ENCODE data around the gene SF3B2.
"Not testable (repeated sequence)": the region's sequence is repeated elsewhere in the genome, so short reads cannot be mapped to it uniquely, and the experiment has no call there.

Gene SF3B2

GRCh38 chr11:66020618-66021357 lies 31.4 kb upstream of the SF3B2 start:
- Histone ChIP-seq H3K36me3 (ENCODE audit: control insufficient read depth, insufficient read depth, low read length) (no peaks in the 10 kb centered on the region), H3K4me1 (ENCODE audit: control insufficient read depth, insufficient read depth, low read length) (no peaks in the 10 kb centered on the region), H3K9me3 (ENCODE audit: control insufficient read depth, insufficient read depth, low read length) (no peaks in the 10 kb centered on the region), H3K4me3 (ENCODE audit: low read depth, low read length) (no peak overlapping the region), H3K27me3 (ENCODE audit: control insufficient read depth, insufficient read depth, low read length) (peaks cover 10% of the 10 kb centered on the region), H3K9ac (ENCODE audit: low read depth, low read length) (no peak overlapping the region)

GRCh38 chr11:66022401-66023185 lies 29.6 kb upstream of the SF3B2 start:
- Histone ChIP-seq H3K4me3 (ENCODE audit: low read depth, low read length) (peak overlapping the region; percentile 2), H3K27me3 (ENCODE audit: control insufficient read depth, insufficient read depth, low read length) (peaks cover 10% of the 10 kb centered on the region), H3K36me3 (ENCODE audit: control insufficient read depth, insufficient read depth, low read length) (no peaks in the 10 kb centered on the region), H3K4me1 (ENCODE audit: control insufficient read depth, insufficient read depth, low read length) (no peaks in the 10 kb centered on the region), H3K9ac (ENCODE audit: low read depth, low read length) (no peak overlapping the region), H3K9me3 (ENCODE audit: control insufficient read depth, insufficient read depth, low read length) (no peaks in the 10 kb centered on the region)

GRCh38 chr11:66023186-66023440 lies 29.1 kb upstream of the SF3B2 start:
- H3K4me3 ChIP-seq (ENCODE audit: low read depth, low read length); H3K36me3 ChIP-seq (ENCODE audit: control insufficient read depth, insufficient read depth, low read length); H3K9ac ChIP-seq (ENCODE audit: low read depth, low read length); H3K27me3 ChIP-seq (ENCODE audit: control insufficient read depth, insufficient read depth, low read length); H3K9me3 ChIP-seq (ENCODE audit: control insufficient read depth, insufficient read depth, low read length); H3K4me1 ChIP-seq (ENCODE audit: control insufficient read depth, insufficient read depth, low read length): not testable (repeated sequence)

GRCh38 chr11:66026017-66026529 lies 26.1 kb upstream of the SF3B2 start, which contains the start of gene CATSPER1:
CATSPER1 (minus strand) TSS chr11:66026479; CDS start chr11:66026379, 100 bp downstream.
- Histone ChIP-seq H3K9ac (ENCODE audit: low read depth, low read length) (no peak within 1 kb of the TSS), H3K9me3 (ENCODE audit: control insufficient read depth, insufficient read depth, low read length) (no peaks in the 10 kb centered on the region), H3K4me3 (ENCODE audit: low read depth, low read length) (no peak within 1 kb of the TSS), H3K4me1 (ENCODE audit: control insufficient read depth, insufficient read depth, low read length) (no peaks in the 10 kb centered on the region), H3K36me3 (ENCODE audit: control insufficient read depth, insufficient read depth, low read length) (no peaks in the 10 kb centered on the region), H3K27me3 (ENCODE audit: control insufficient read depth, insufficient read depth, low read length) (peaks cover 10% of the 10 kb centered on the region)

GRCh38 chr11:66032957-66033735 lies 19.0 kb upstream of the SF3B2 start:
- H3K27me3 ChIP-seq (ENCODE audit: control insufficient read depth, insufficient read depth, low read length), result no peaks in the 10 kb centered on the region
- H3K4me3 ChIP-seq (ENCODE audit: low read depth, low read length), result no peak overlapping the region
- H3K4me1 ChIP-seq (ENCODE audit: control insufficient read depth, insufficient read depth, low read length), result no peaks in the 10 kb centered on the region
- H3K9ac ChIP-seq (ENCODE audit: low read depth, low read length), result no peak overlapping the region
- H3K9me3 ChIP-seq (ENCODE audit: control insufficient read depth, insufficient read depth, low read length), result no peaks in the 10 kb centered on the region
- no peaks in the 10 kb centered on the region for H3K36me3 ChIP-seq (ENCODE audit: control insufficient read depth, insufficient read depth, low read length)

- Histone ChIP-seq H3K4me3 (ENCODE audit: low read depth, low read length) (no peak overlapping the region), H3K9ac (ENCODE audit: low read depth, low read length) (no peak overlapping the region), H3K36me3 (ENCODE audit: control insufficient read depth, insufficient read depth, low read length) (no peaks in the 10 kb centered on the region), H3K27me3 (ENCODE audit: control insufficient read depth, insufficient read depth, low read length) (no peaks in the 10 kb centered on the region), H3K4me1 (ENCODE audit: control insufficient read depth, insufficient read depth, low read length) (no peaks in the 10 kb centered on the region), H3K9me3 (ENCODE audit: control insufficient read depth, insufficient read depth, low read length) (no peaks in the 10 kb centered on the region)
These were observed 16.4 kb upstream of the SF3B2 start for GRCh38 chr11:66035653-66036333.

- Histone ChIP-seq H3K4me3 (ENCODE audit: low read depth, low read length) (no peak overlapping the region), H3K4me1 (ENCODE audit: control insufficient read depth, insufficient read depth, low read length) (no peaks in the 10 kb centered on the region), H3K9ac (ENCODE audit: low read depth, low read length) (no peak overlapping the region), H3K9me3 (ENCODE audit: control insufficient read depth, insufficient read depth, low read length) (no peaks in the 10 kb centered on the region), H3K27me3 (ENCODE audit: control insufficient read depth, insufficient read depth, low read length) (no peaks in the 10 kb centered on the region), H3K36me3 (ENCODE audit: control insufficient read depth, insufficient read depth, low read length) (peaks cover 2% of the 10 kb centered on the region)
These were observed 15.8 kb upstream of the SF3B2 start for GRCh38 chr11:66036334-66036710.

- Histone ChIP-seq H3K27me3 (ENCODE audit: control insufficient read depth, insufficient read depth, low read length) (no peaks in the 10 kb centered on the region), H3K4me1 (ENCODE audit: control insufficient read depth, insufficient read depth, low read length) (no peaks in the 10 kb centered on the region), H3K9ac (ENCODE audit: low read depth, low read length) (no peak overlapping the region), H3K4me3 (ENCODE audit: low read depth, low read length) (no peak overlapping the region), H3K9me3 (ENCODE audit: control insufficient read depth, insufficient read depth, low read length) (no peaks in the 10 kb centered on the region), H3K36me3 (ENCODE audit: control insufficient read depth, insufficient read depth, low read length) (peaks cover 7% of the 10 kb centered on the region)
These were observed 14.8 kb upstream of the SF3B2 start for GRCh38 chr11:66037327-66037726.

GRCh38 chr11:66039765-66040164 lies 12.4 kb upstream of the SF3B2 start:
- Histone ChIP-seq H3K9ac (ENCODE audit: low read depth, low read length) (no peak overlapping the region), H3K36me3 (ENCODE audit: control insufficient read depth, insufficient read depth, low read length) (peaks cover 15% of the 10 kb centered on the region), H3K9me3 (ENCODE audit: control insufficient read depth, insufficient read depth, low read length) (no peaks in the 10 kb centered on the region), H3K27me3 (ENCODE audit: control insufficient read depth, insufficient read depth, low read length) (no peaks in the 10 kb centered on the region), H3K4me3 (ENCODE audit: low read depth, low read length) (no peak overlapping the region), H3K4me1 (ENCODE audit: control insufficient read depth, insufficient read depth, low read length) (peaks cover under 1% of the 10 kb centered on the region)

GRCh38 chr11:66042227-66042995 lies 9.8 kb upstream of the SF3B2 start:
- Histone ChIP-seq H3K9me3 (ENCODE audit: control insufficient read depth, insufficient read depth, low read length) (no peaks in the 10 kb centered on the region), H3K4me1 (ENCODE audit: control insufficient read depth, insufficient read depth, low read length) (peaks cover 4% of the 10 kb centered on the region), H3K4me3 (ENCODE audit: low read depth, low read length) (no peak overlapping the region), H3K27me3 (ENCODE audit: control insufficient read depth, insufficient read depth, low read length) (no peaks in the 10 kb centered on the region), H3K9ac (ENCODE audit: low read depth, low read length) (no peak overlapping the region), H3K36me3 (ENCODE audit: control insufficient read depth, insufficient read depth, low read length) (peaks cover 15% of the 10 kb centered on the region)
